B cell (primary cell): ENCODE results near the gene DCAF6. TPM values are rescaled to one million over a fixed set of nuclear protein-coding genes. Genes with fewer than 3 reads are reported as not detected.

ENCODE experiments used
- ATAC-seq: fragments of 200-7000 bp; cut with Tn5 transposase; one replicate; pipeline ENCODE4 v1.10.0; 2021; ENCODE audit warnings: low read depth, mild to moderate bottlenecking, moderate number of reproducible peaks, moderate library complexity
- CTCF ChIA-PET: fragments of 350-600 bp; sonication (Branson Sonifier 250); formaldehyde crosslinking; loops from one replicate; lab custom pipeline; 2021; ENCODE audit warnings: antibody characterized with exemption, inconsistent platforms; lab: Charles Lee
- POLR2A ChIA-PET: fragments of 350-600 bp; sonication (Branson Sonifier 250); formaldehyde crosslinking; loops from one replicate; lab custom pipeline; 2021; ENCODE audit warnings: antibody characterized with exemption; lab: Charles Lee
- DNase-seq: peaks from one replicate; pipeline ENCODE4 v3.0.0; 2013
- H2AFZ ChIP-seq: 2 replicates; pipeline ENCODE4 v1.6.1; 2012; ENCODE audit warnings: mild to moderate bottlenecking, low read depth, low read length; ENCODE audit not compliant: insufficient read depth, poor library complexity, severe bottlenecking
- H3K27ac ChIP-seq, 2 donors: 1 replicate in 1 of 2; 2 replicates in 1 of 2; pipeline ENCODE4 v1.5.1; 2012 to 2013; ENCODE audit warnings: low read length in 2 of 2, mild to moderate bottlenecking in 2 of 2, moderate library complexity in 1 of 2
- H3K27me3 ChIP-seq, 4 experiments: fragments of 200-600 bp in 1 of 4; sonication (generic) in 1 of 4; replicated peaks in 1 of 4; 1 replicate in 2 of 4; 2 replicates in 2 of 4; pipeline versions ENCODE4 v1.6.1 to v1.7.0; 2013 to 2016; ENCODE audit warnings: low read length in 3 of 4, mild to moderate bottlenecking in 2 of 4, mixed read lengths in 1 of 4, moderate library complexity in 1 of 4; ENCODE audit not compliant: insufficient read depth in 4 of 4, control insufficient read depth in 3 of 4; ENCODE audit errors: control extremely low read depth in 1 of 4
- H3K36me3 ChIP-seq, 2 experiments: replicated peaks in 1 of 2; 1 replicate in 1 of 2; 2 replicates in 1 of 2; pipeline versions ENCODE4 v1.6.1 to v1.7.1; 2013; ENCODE audit warnings: low read length in 1 of 2; ENCODE audit not compliant: insufficient read depth in 2 of 2, control insufficient read depth in 1 of 2; ENCODE audit errors: control extremely low read depth in 1 of 2, extremely low read depth in 1 of 2
- H3K4me1 ChIP-seq, 2 donors: fragments of 200-600 bp in 1 of 2; sonication (generic) in 1 of 2; 1 replicate in 1 of 2; 2 replicates in 1 of 2; pipeline versions ENCODE4 v1.5.1 to v1.6.1; 2013 to 2017; ENCODE audit warnings: low read length in 2 of 2; ENCODE audit not compliant: control insufficient read depth in 2 of 2, insufficient read depth in 2 of 2
- H3K4me2 ChIP-seq: replicated peaks from 2 replicates; pipeline ENCODE3; 2012; ENCODE audit warnings: mild to moderate bottlenecking, low read depth, low read length; ENCODE audit not compliant: poor library complexity, severe bottlenecking
- H3K4me3 ChIP-seq, 5 experiments: fragments of 200-600 bp in 1 of 5; sonication (generic) in 1 of 5; 1 replicate in 3 of 5; 2 replicates in 2 of 5; pipeline versions ENCODE4 v1.5.1 to v1.7.0; 2011 to 2016; ENCODE audit warnings: low read length in 4 of 5, mild to moderate bottlenecking in 4 of 5, low read depth in 2 of 5, control low read depth in 1 of 5, moderate library complexity in 1 of 5; ENCODE audit not compliant: insufficient read depth in 1 of 5; ENCODE audit errors: control extremely low read depth in 1 of 5, extremely low read depth in 1 of 5
- H3K79me2 ChIP-seq: fragments of 200-600 bp; sonication (generic); one replicate; pipeline ENCODE4 v1.6.0; 2016; ENCODE audit warnings: low read length; ENCODE audit not compliant: control insufficient read depth, insufficient read depth
- H3K9ac ChIP-seq: fragments of 200-600 bp; sonication (generic); 2 replicates; pipeline ENCODE4 v1.6.1; 2017; ENCODE audit warnings: mild to moderate bottlenecking, low read length, moderate library complexity
- H3K9me3 ChIP-seq, 3 donors: one replicate each; pipeline versions ENCODE4 v1.6.1 to v1.7.1; 2013; ENCODE audit warnings: low read length in 2 of 3; ENCODE audit not compliant: control insufficient read depth in 2 of 3, insufficient read depth in 1 of 3; ENCODE audit errors: control extremely low read depth in 1 of 3
- H4K20me1 ChIP-seq: 2 replicates; pipeline ENCODE4 v1.6.0; 2012; ENCODE audit warnings: mild to moderate bottlenecking, low read length; ENCODE audit not compliant: insufficient read depth, control insufficient read depth, poor library complexity, severe bottlenecking
- H3K27ac Mint-ChIP-seq: one replicate; pipeline ENCODE4 v1.8.0; 2021; ENCODE audit warnings: mixed read lengths
- H3K27me3 Mint-ChIP-seq: one replicate; pipeline ENCODE4 v1.8.0; 2021; ENCODE audit warnings: mixed read lengths
- H3K4me1 Mint-ChIP-seq: one replicate; pipeline ENCODE4 v1.8.0; 2021; ENCODE audit warnings: mixed read lengths
- H3K4me3 Mint-ChIP-seq: one replicate; pipeline ENCODE4 v1.8.0; 2021; ENCODE audit warnings: mixed read lengths
- H3K9me3 Mint-ChIP-seq: one replicate; pipeline ENCODE4 v1.8.0; 2022; ENCODE audit warnings: mixed read lengths; ENCODE audit not compliant: insufficient read depth
- EZH2 ChIP-seq: IDR thresholded peaks from 2 replicates; pipeline ENCODE4 v1.6.1; 2012; ENCODE audit warnings: borderline replicate concordance, low read depth, mild to moderate bottlenecking, moderate library complexity, low read length; ENCODE audit not compliant: insufficient read depth, poor library complexity, severe bottlenecking
- WGBS: methylation state at CpG from one replicate; pipeline ENCODE4 v1.1.5; 2013; ENCODE audit warnings: missing lambda C conversion rate; ENCODE audit not compliant: insufficient coverage; 5-methylcytosine and 5-hydroxymethylcytosine counted together
- intact Hi-C: fragments of 100-400 bp; cut with micrococcal nuclease; formaldehyde crosslinking; loops from one replicate; pipeline ENCODE4 v1.10.0; 2022
- polyA plus RNA-seq: library from polyadenylated mRNA; depleted of rRNA; stranded (reverse); fragments of >200 nt; gene quantifications from 2 replicates; pipeline ENCODE4 v1.2.3, GENCODE V29; 2012
- total RNA-seq, 2 donors: library from RNA; stranded (reverse); fragments of 120-200 nt in 1 of 2; gene quantifications; 1 replicate in 1 of 2; 2 replicates in 1 of 2; pipeline versions ENCODE4 v1.2.3 to v1.2.4, GENCODE V29; 2013 to 2022
- TF ChIP-seq, protein P1 (sequence below): fragments of 200-600 bp; IDR thresholded peaks from one replicate; pipeline ENCODE4 v1.8.0; 2022; ENCODE audit warnings: antibody characterized with exemption, mild to moderate bottlenecking

DCAF6 gene
- total and polyA plus RNA-seq, 2 donors (not counting 1 experiment from before 2014, with no cell fraction given), result 17.5 to 40.4 TPM

- H3K9me3 ChIP-seq, result no peaks in the 10 kb centered on the region
- no peak overlapping the region for H3K27ac Mint-ChIP-seq
- H4K20me1 ChIP-seq, result peaks cover 5% of the 10 kb centered on the region
- H2AFZ ChIP-seq, result no peak overlapping the region
- no peak overlapping the region for H3K4me3 Mint-ChIP-seq
- DNase-seq (no peak), ATAC-seq (no peak)
- no peak overlapping the region for H3K27ac ChIP-seq
- TF ChIP-seq EZH2, result no peak
- H3K27me3 ChIP-seq, result no peaks in the 10 kb centered on the region
- peaks cover 2 to 5% of the 10 kb centered on the region in 2 experiments for H3K36me3 ChIP-seq
- no peak overlapping the region for H3K4me3 ChIP-seq
- peaks cover 0 to 4% of the 10 kb centered on the region in 2 donors for H3K4me1 ChIP-seq
- H3K9me3 Mint-ChIP-seq, result no peaks in the 10 kb centered on the region
- H3K4me2 ChIP-seq, result no peak overlapping the region
- intact Hi-C loops, result no loop called here
- H3K27me3 Mint-ChIP-seq, result no peaks in the 10 kb centered on the region
- ChIA-PET POLR2A (no interaction called here), CTCF (no interaction called here)
- H3K79me2 ChIP-seq, result peaks cover 26% of the 10 kb centered on the region
- no peak overlapping the region for H3K9ac ChIP-seq
- WGBS, result 60% methylated on average over 1 of the region's 3 CpGs
- peaks cover 17% of the 10 kb centered on the region for H3K4me1 Mint-ChIP-seq
These were observed 13.0 kb upstream of the DCAF6 start for GRCh38 chr1:167923324-167924056.

GRCh38 chr1:167924102-167924501, 12.4 kb upstream of the DCAF6 start:
- POLR2A ChIA-PET, result no interaction called here
- no peak overlapping the region for H3K27ac Mint-ChIP-seq
- Histone ChIP-seq H3K36me3 (peaks cover 2 to 5% of the 10 kb centered on the region in 2 experiments), H3K9me3 (no peaks in the 10 kb centered on the region), H3K79me2 (peaks cover 33% of the 10 kb centered on the region), H3K27me3 (no peaks in the 10 kb centered on the region), H3K4me1 (peaks cover 0 to 4% of the 10 kb centered on the region in 2 donors), H3K4me3 (no peak overlapping the region), H3K27ac (no peak overlapping the region), H4K20me1 (peaks cover 8% of the 10 kb centered on the region), H2AFZ (no peak overlapping the region), H3K9ac (no peak overlapping the region), H3K4me2 (no peak overlapping the region)
- H3K9me3 Mint-ChIP-seq, result no peaks in the 10 kb centered on the region
- ATAC-seq (no peak), DNase-seq (no peak)
- no peak for TF ChIP-seq EZH2
- TF ChIP-seq, protein P1, sequence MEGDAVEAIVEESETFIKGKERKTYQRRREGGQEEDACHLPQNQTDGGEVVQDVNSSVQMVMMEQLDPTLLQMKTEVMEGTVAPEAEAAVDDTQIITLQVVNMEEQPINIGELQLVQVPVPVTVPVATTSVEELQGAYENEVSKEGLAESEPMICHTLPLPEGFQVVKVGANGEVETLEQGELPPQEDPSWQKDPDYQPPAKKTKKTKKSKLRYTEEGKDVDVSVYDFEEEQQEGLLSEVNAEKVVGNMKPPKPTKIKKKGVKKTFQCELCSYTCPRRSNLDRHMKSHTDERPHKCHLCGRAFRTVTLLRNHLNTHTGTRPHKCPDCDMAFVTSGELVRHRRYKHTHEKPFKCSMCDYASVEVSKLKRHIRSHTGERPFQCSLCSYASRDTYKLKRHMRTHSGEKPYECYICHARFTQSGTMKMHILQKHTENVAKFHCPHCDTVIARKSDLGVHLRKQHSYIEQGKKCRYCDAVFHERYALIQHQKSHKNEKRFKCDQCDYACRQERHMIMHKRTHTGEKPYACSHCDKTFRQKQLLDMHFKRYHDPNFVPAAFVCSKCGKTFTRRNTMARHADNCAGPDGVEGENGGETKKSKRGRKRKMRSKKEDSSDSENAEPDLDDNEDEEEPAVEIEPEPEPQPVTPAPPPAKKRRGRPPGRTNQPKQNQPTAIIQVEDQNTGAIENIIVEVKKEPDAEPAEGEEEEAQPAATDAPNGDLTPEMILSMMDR, result no peak
- H3K4me3 Mint-ChIP-seq, result no peak overlapping the region
- H3K27me3 Mint-ChIP-seq, result no peaks in the 10 kb centered on the region
- peaks cover 17% of the 10 kb centered on the region for H3K4me1 Mint-ChIP-seq
- CTCF ChIA-PET, result no interaction called here
- intact Hi-C loops, result no loop called here
- no CpG with 5 or more reads among the region's 2 CpGs for WGBS
